Stimulated activated CD4-positive, alpha-beta T cell treated with anti-CD3 and anti-CD28 coated beads, Interleukin-4, amount 100 ng/mL, for 48 hours (primary cell): ENCODE results near the gene ZNRD2.

Source experiments
- DNase-seq, 2 donors: peaks; one replicate each; pipeline ENCODE4 v3.0.0-alpha.2; 2020; ENCODE audit warnings: low read depth in 2 of 2

ZNRD2 gene

DNA sequence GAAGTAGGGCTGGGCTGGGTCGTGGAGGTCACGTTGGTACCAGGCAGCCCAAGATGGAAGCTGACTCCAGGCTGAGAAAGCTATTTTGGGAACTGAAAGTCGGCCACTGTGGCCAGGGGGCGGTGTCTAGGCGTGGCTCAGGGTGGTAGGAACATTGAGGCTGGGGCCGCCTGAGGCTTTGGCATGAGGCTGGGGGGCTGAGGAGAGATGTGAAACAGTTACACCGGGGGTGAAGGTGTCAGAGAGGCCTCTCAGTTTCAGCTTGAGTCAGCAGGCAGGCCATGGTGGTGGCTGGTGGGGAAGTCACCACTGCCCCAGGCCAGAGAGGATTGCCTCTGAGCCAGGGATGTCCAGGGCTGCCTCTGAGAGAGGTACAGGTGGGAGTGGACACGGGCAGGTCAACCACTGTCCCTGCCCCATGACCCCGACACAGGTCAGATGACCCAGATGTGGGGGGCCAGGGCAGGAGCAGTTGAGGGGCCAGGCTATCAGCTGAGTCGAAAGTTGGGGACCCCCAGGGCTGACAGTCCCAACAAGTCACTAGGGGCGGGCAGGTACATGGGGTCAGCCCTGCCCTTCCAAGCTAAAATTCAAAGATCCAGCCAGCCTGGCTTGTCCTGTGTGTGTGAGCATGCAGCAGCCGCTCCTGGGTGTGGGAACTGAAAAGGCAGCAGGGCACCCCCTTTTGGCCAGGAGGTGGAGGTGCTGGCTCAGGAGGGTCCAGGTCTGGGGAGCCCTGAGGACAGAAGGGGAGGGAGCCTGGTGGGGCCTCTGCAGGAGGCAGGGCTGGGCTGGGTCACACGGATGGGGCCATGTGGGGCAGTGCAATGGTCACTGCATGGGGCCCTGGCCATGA is 18.1 kb downstream of the ZNRD2 start:
- peak; percentile 67 to 68 for DNase-seq

DNA sequence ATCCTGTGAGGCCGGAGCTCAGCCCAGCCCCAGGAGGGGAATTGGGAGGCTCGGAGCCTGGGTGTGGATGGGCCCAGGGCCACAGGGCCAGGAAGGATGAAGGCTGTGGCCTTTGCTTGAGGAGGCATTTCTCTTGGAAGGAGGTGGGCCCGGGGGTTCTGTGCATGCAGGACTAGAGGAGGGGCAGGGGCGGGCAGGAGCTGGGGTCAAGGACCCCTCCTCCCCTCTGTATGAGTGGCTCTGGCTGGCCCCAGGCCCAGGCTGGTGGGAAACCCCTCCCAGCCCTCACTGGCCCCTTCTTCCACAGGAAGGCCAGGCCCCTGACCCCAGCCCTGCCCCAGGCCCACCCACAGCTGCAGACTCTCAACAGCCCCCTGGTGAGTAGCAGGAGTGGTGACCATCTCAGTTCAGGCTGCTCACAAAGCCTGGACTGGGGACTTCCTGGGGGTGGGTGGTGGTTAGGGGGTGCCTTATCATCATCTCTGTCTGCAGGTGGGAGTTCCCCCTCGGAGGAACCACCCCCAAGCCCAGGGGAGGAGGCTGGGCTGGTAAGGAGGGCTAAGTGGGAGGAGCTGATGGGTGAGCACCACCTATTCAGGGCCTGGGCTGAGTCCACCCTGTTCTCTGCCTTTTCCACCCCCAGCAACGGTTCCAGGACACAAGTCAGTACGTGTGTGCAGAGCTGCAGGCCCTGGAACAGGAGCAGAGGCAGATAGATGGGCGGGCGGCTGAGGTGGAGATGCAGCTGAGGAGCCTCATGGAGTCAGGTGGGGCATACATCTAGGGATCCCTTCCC is 19.4 kb downstream of the ZNRD2 start:
- DNase-seq = no peak

DNA sequence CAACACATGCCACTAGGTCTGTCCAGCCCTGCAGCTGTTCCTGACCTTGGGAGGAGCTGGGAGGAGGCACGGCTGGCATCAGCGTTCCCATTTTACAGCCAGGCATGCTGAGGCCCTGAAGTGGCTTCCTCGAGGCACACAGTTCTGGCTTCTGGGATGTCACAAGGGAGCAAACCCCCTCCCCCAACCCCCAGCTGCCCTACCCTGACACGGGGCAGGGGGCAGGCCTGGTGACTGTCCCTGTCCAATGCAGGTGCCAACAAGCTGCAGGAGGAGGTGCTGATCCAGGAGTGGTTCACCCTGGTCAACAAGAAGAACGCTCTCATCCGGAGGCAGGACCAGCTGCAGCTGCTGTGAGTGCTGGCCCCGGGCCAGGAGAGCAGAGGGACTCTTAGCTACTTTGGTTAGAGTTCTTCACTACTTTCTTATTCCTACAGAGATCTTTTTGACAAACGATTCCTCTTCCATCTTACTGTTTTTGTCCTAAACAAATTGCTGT is 20.0 kb downstream of the ZNRD2 start:
- DNase-seq = no peak

DNA sequence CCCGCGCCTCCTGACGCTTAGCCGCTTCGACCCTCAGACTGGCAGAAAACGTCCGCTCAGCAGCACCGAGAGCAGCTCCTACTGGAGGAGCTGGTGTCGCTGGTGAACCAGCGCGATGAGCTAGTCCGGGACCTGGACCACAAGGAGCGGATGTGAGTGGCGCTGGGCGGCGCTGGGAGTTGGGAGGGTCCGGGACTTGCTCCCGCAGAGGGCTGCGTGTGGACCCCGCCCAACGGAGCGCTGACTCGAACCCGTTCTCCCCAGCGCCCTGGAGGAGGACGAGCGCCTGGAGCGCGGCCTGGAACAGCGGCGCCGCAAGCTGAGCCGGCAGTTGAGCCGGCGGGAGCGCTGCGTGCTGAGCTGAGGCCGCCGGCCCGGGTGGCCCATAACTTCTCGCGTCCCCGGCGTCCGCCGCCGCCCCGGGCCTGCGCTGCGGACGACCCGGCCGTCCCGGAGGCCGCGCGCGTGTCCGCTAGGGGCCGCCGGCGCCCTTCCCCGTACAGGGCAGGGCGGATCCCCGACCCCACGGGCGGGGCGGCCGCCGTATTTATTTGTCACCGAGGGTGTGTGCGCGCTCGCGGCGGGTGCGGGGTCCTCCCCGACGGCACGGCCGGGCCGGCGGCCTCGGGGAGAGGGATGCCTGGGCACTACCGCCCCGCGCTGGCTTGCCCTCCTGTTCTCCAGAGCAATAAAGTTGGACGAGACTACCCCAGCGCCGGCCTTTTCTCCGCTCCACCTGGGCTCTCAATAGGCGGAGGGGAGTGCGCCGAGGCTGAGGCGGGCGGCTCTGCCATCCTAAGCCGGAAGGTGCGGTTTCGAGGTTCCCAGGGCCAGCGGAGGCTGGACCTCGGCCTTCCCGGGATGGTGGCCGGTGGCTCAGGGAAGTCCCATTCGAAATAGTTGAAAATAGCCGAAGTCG is 21.9 kb downstream of the ZNRD2 start:
- DNase-seq = no peak

DNA sequence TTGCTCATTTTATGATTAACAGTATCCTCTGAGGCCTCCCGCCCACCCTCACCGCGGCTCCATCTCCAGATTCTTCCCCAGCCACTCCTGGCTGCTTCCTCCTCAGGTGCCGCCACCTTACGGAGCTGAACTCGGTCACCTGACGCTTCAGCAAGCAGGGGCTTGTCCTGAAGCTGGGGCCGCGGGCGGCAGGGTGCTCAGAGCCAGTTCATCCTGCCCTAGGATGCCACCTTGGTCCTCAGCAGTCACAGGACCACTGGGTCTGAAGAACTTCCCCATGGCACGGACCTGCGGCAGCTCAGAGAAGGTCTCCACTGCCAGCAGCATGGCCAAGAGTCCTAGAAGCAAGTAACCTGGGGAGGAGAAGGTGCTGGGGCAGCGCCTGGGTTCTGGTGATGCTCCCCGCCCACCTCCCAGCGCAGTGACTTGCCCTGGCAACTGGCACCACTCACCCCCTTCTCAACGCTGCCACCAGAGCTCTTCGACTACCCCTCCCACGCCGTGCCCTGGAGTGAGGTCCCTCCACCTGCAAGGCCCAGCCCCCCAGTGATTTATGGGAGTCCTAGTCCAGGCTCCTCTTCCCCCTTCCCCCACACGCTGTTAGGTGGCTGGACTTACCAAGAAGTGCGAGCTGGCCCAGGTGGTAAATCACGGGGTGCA is 22.7 kb downstream of the ZNRD2 start:
- no peak for DNase-seq

DNA sequence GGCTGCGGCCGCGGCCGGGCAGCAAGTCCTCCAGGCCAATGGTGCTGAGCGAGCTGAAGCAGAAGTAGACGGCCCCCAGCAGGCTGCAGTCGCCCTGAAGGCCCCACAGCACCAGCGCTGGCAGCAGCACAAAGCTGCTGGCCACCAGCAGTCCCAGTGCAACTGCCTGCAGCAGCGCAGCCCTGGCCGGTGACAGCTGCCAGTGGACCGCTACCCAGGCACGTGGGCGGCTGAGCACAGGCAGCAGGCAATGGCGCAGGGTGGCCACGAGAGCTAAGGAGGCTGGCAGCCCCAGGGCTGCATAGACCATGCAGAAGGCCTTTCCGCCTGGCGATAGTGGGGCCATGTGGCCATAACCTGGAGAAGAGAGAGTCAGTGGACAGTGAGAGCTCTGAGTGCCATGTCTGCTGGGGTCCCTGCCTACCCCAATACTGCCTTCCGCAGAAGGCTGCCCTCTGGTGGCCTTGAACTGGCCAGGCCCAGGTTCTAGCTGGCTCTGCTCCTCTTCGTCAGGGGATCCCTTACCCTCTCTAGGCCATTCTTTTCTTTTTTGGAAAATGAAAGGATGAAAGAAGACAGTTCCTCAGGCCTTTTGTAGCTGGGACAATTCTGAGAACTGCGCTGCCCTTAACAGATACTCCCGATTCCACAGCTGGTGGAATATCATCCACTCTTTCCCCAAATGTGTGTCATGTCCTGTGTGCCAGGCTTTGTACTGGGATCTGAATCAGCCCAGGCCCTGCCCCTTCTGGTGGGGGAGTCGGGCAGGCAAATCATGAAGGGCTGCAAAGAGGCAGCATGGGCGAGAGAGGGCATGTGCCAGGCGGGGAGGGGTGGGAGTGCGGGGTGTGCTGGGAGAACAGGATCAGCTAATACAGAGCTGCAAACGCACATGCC is 23.5 kb downstream of the ZNRD2 start:
- DNase-seq = no peak

DNA sequence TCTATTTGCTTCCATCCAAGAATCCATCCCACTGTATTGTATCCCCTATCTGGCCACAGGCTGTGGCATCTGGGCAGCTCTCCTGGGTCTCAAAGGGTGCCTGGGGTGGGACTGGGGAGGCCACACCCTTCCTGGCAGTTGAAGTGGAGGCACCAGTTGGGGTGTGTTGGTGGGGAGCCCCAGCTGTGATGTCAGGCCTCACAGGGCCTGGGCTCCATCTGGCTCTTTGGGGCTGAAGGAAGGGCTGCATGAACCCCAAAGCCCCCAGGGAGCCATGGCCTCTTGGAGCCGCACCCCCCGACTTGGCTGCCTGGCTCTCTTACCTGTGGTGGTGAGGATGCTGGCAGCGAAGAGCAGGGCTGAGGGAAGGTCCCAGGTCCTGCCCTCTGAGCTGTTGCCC is 24.9 kb downstream of the ZNRD2 start:
- DNase-seq = no peak

DNA sequence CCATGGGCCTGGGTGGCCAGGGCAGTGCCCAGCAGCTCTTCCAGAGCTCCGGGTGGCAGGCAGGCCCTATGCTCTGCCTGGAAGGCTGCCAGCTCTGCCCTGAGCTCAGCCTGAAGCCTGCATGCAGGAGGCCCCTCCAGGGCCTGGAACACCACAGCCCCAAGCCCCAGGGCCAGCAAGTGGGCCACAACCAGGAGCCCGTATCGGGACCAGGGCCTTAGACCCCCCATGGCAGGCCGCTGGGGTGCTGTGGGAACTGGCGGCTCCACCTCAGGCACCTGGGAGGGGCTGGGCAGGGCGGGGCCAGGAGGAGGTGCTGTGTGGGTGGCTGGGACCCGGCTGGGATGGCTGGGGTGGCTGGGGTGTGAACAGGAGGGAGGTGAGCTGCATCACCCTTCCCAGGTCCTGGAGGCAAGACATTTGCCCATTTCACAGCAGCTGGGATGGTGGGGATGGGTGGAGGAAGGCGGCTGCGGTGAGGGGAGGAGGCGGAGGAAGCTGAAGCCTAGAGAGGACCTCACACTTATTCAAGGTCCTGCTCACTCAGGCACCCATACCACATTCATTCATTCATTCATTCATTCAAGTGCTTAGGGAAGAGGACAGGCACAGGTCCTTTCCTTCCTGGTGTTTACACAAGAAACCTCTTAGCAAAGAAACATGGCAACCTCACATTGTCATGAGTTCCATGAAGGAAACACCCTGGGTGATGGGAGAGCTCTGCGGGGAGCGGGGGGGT is 25.4 kb downstream of the ZNRD2 start, which contains the start of gene KCNK7:
TSS of gene KCNK7 (minus strand) at position 258 of the 739 bp plus-strand sequence. CDS start at position 230, 28 bp downstream.
- no peak for DNase-seq

DNA sequence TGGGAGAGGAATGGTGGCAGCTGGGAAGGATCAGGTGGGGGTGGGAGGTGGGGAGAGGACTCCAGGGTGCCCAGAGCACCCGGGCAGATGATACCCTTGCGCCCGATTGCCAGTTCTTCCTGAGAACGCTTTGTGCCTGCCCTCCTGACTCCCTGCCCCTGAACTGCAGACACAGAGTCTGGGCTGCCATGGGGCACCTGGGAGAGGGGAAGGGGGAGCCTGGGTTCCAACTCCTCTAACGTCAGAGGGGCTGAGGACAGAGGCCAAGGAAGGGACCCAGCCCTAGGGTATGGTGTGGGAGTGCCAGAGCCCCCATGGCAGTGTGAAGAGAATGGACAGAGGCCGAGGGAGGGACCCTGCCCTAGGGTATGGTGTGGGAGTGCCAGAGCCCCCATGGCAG is 26.2 kb downstream of the ZNRD2 start:
- no peak for DNase-seq

DNA sequence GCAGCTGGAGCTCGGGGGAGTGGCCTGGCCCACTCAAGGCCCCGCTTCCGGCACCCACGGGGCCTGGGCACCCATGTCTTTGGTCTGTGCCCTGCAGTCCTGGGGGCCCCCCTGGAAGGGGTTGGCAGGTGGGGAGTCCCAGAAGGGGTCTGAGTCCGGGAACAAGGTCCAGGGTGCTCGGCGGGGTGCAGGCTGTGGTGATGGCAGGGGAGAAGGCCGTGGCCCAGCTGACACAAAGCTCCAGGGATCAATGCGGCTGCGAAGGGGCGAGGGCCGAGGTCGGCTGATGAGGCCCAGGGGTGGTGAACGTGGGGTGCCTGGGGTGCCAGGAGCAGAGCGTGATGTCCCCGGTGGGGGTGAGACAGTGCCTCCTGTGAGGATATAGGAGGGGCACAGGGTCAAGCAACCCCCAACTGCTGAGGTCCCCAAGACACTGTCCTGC is 28.0 kb downstream of the ZNRD2 start:
- DNase-seq = no peak

DNA sequence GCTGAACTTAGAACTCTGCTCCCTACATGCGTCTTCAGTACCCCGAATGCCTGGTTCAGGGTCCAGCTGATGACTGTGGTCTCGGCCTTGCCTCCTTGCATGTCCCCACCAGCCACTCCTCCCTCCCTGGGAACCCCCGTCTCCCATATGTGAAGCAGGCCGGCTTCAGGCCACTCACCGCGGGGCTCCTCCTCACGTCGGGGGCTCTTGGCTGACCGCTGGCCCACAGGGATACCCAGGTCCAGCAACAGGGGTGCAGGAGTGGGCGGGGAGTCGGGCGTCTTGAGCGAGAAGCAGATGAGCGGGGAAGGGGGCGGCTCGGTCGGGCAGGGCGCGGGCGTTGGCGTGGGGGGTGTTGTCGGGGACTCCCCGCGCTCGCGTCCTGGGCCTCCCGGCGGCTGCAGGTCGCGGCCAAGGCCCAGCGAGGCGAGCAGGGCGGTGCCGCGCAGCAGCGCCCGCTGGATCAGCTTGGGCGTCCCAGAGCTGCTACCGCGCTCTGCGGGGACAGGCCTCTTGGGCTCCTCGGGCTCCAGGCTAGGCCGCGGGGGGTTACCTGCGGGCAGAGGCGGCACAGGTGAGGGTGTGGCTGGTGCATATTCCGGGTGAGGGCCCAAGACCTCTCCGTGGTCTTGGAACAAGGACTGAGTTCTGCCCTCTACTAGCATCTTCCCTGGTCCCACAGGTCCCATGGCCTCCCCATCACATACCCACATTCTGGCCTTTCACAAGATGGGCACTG is 29.1 kb downstream of the ZNRD2 start:
- no peak for DNase-seq

DNA sequence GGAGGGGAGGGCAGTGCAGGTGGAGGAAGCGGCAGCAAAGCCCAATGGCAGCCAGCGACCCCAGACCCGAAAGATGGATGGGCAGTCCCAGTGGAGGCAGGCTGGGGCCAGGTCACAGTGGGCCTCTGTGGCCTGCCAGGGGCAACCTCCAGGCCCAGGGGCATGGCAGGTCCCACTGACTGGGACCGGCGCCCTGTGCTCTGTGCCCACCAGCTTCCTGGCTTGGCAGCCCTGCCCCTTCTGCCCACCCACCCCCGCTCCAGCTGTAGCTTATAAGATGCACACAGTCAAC is 29.6 kb downstream of the ZNRD2 start:
- DNase-seq = no peak

DNA sequence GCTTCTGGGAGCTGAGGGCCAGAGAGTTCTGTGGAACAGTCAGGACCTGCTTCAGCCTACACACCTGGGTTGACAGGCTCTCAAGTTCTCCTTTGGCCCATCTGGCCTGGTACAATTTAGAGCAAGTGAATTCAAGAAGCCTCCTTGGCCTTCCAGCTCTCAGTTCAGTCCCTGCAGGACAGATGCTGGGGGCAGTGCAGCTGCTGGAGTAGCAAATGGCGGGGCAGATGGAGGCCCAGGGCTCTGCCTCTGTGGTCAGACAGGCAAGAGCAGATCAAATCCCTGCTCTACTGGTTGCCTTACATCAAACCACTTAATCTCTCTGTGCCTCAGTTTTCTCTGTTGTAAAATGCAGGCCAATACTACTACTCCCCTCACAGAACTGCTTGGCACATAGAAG is 34.0 kb downstream of the ZNRD2 start:
- no peak for DNase-seq

DNA sequence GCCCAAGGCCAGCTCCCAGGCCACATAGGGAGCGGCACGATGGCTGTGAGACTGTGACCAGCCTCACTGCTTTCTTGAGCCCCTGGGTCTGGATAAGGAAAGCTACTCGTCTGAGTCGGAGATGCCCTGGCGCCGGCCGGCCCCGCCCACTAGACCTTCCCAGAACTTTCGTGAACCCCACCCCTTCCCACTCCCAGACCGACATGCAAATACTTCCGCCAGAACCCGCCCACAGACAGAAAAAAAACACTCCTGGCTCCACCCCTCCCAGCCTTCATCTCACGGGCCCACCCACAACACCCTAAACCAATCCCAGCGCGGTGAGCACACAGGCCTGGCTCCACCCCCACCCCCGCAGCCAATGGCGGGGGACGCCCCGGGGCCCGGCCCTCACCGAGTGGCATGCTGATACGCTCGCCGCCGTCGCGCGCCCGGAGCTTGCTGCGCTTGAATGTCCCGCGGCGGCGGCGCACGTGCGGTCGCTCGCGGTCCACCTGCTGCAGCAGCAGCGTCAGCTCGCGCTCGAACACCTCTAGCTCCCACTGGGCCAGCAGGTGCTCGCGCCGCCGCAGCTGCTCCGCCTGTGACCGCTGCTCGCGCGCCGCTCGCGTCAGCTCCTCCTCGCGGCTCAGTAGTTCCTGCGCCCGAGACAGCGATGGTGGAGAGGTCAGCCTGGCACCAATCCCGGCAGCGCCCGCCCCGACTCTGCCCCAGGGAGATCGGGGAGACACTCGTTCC is 36.8 kb downstream of the ZNRD2 start:
- DNase-seq = no peak

DNA sequence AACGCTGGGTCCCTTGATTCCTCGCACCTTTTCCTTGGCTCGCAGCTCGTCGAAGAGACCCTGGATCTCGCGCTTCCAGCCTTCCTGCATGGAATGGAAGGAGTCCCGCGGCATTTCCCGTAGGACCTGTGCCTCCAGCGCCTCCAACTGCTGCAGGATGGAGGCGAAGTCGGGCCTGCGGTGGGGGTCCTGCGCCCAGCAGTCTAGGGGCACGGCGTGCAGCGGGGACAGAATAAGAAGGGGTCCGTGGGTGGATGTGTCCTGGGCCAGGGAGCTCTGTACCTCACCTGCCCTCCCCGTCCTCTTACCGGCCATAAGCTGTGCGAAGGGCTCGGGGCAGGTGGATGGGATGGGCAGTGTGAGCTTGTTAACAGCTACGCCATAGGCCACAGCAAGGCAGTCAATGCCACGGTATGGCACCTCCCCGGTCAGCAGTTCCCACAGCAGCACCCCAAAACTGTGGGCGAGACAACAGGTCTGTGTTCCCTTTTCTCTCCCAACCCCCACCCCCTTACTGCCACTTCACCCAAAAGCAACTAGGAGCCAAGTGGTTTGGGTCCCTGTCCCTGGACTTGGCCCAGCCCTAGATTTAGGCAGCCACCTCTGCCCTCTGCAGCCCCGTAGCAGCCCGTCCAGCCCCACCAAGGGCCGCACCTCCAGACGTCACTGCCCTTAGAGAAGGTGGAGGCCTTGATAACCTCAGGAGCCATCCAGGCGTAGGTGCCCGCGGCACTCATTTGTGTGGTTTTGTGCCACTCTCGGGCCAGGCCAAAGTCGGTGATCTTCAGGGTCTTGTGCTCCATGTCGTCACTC is 37.5 kb downstream of the ZNRD2 start:
- no peak for DNase-seq

DNA sequence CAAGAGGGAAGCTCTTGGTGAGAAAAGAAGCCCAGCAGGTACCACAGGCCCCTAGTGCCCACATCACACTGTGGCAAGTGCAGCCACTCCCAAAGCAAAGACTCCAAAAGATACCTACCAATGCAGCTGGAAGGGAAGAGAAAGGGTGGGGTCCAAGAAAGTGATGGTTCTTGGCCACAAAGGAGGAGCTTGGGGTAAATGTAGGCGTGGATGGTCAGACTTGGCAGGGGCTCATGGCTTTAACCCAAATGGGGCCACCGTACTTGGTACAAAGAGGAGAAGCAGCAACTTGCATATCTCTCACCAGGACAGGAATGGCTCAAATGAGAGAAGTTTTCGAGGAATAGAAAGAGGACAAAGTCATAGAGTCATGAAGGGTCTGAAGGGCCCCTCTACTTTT is 39.0 kb downstream of the ZNRD2 start:
- no peak for DNase-seq

DNA sequence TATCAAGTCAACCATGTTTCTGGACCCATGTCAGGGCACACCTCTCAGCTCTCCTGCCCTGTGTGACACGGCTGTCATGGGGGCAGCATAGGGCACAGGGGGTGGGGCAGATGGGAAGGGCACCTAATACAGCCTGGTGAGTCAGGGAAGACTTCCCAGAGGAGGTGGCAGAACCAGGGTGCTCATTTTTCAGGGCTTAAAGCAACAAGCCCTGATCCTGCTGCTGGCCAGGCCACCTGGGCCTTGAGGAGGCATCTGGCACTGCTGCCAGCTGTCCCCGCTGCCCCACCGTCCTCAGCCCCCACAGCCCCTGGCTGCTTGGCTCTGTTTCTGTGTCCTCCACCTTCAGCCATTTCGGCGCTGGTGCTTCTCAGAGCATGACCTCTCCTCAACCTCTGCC is 39.4 kb downstream of the ZNRD2 start:
- DNase-seq = no peak
